Caco-2 (cell line): ENCODE data around the gene MRPS22. TPM values are rescaled to one million over a fixed set of nuclear protein-coding genes. Genes with fewer than 3 reads are reported as not detected.
"Not testable (repeated sequence)": the region's sequence is repeated elsewhere in the genome, so short reads cannot be mapped to it uniquely, and the experiment has no call there.

Experiments
- BruUV-seq: library from RNA; stranded (reverse); fragments of 400-500 nt; replicated peaks from 2 replicates; lab custom pipeline; 2021; lab: Mats Ljungman, UMichigan
- CTCF ChIA-PET: fragments of 300-600 bp; sonication (Branson Sonifier 250); formaldehyde crosslinking; loops from one replicate; lab custom pipeline; 2022; ENCODE audit warnings: antibody characterized with exemption; lab: Charles Lee
- POLR2A ChIA-PET: fragments of 300-600 bp; sonication (Branson Sonifier 250); formaldehyde crosslinking; loops from one replicate; lab custom pipeline; 2022; ENCODE audit warnings: antibody characterized with exemption; lab: Charles Lee
- DNase-seq, 2 experiments: peaks; one replicate each; pipeline versions ENCODE4 v3.0.0 to v3.0.0-alpha.2; 2020 to 2022
- H3K27me3 ChIP-seq: replicated peaks from 2 replicates; pipeline ENCODE4 v1.6.0; 2011; ENCODE audit warnings: low read length; ENCODE audit not compliant: control insufficient read depth, insufficient read depth
- H3K36me3 ChIP-seq: 2 replicates; pipeline ENCODE4 v1.5.1; 2011; ENCODE audit warnings: low read length; ENCODE audit not compliant: control insufficient read depth, insufficient read depth
- H3K4me1 ChIP-seq: fragments of 250-450 bp; sonication (Bioruptor Pico); 2 replicates; pipeline ENCODE4 v1.5.1; 2020; ENCODE audit warnings: mild to moderate bottlenecking
- H3K4me3 ChIP-seq: 2 replicates; pipeline ENCODE4 v1.5.1; 2011; ENCODE audit warnings: low read depth, mild to moderate bottlenecking, control low read depth, low read length
- H3K9me3 ChIP-seq: fragments of 250-450 bp; sonication (Bioruptor Pico); 2 replicates; pipeline ENCODE4 v1.5.1; 2020; ENCODE audit warnings: mild to moderate bottlenecking, moderate library complexity
- H3K27ac Mint-ChIP-seq: one replicate; pipeline ENCODE4 v1.8.0; 2022; ENCODE audit warnings: mixed read lengths; ENCODE audit not compliant: unreplicated experiment
- H3K27me3 Mint-ChIP-seq: one replicate; pipeline ENCODE4 v1.8.0; 2022; ENCODE audit warnings: mixed read lengths; ENCODE audit not compliant: insufficient read depth, unreplicated experiment
- H3K36me3 Mint-ChIP-seq: one replicate; pipeline ENCODE4 v1.8.0; 2022; ENCODE audit warnings: mild to moderate bottlenecking, mixed read lengths; ENCODE audit not compliant: insufficient read depth, unreplicated experiment
- H3K4me1 Mint-ChIP-seq: one replicate; pipeline ENCODE4 v1.8.0; 2022; ENCODE audit warnings: low read depth, mixed read lengths; ENCODE audit not compliant: unreplicated experiment
- H3K4me3 Mint-ChIP-seq: one replicate; pipeline ENCODE4 v1.8.0; 2022; ENCODE audit warnings: mild to moderate bottlenecking, moderate library complexity, mixed read lengths; ENCODE audit not compliant: unreplicated experiment
- H3K9me3 Mint-ChIP-seq: one replicate; pipeline ENCODE4 v1.8.0; 2022; ENCODE audit warnings: mixed read lengths; ENCODE audit not compliant: unreplicated experiment
- intact Hi-C: fragments of 100-400 bp; cut with micrococcal nuclease; formaldehyde crosslinking; loops from one replicate; pipeline ENCODE4 v1.10.0; 2022; ENCODE audit not compliant: unreplicated experiment
- total RNA-seq: library from RNA; stranded (reverse); gene quantifications from 2 replicates; pipeline ENCODE4 v1.2.3, GENCODE V29; 2022
- TF ChIP-seq, protein P1 (sequence below), 2 experiments: fragments of 200-600 bp in 1 of 2; IDR thresholded peaks; 1 replicate in 1 of 2; 2 replicates in 1 of 2; pipeline versions ENCODE4 v1.5.1 to v1.8.0; 2011 to 2022; ENCODE audit warnings: antibody characterized with exemption in 1 of 2, control low read depth in 1 of 2, inconsistent platforms in 1 of 2, low read depth in 1 of 2, low read length in 1 of 2, mild to moderate bottlenecking in 1 of 2, moderate library complexity in 1 of 2; ENCODE audit not compliant: insufficient read depth in 1 of 2, severe bottlenecking in 1 of 2, unreplicated experiment in 1 of 2

The MRPS22 gene
- total RNA-seq, 1 experiment from 2014 or later: 63.9 TPM

DNA sequence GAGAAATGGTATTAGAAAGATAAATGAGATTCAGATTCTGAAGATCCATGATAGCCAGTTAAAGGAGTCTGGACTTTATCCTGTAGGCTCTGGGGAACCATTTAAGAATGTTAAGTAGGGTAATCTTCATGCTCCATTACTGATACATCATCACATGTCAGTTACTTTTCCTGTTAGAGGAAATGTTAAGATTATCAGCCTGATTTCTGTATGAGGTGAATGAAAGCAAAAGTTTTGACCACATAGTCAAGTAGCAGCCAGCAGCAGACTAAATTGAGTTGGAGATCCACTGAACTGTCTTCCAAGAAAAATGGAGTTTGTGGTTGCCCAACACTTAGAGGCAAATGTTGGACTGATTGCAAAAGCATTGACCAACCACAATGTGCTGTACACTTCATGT is 50.3 kb downstream of the MRPS22 start:
- Mint-ChIP-seq H3K27ac (no peak overlapping the region), H3K9me3 (no peaks in the 10 kb centered on the region), H3K36me3 (peaks cover 14% of the 10 kb centered on the region), H3K4me3 (no peak overlapping the region), H3K27me3 (no peaks in the 10 kb centered on the region), H3K4me1 (peaks cover 10% of the 10 kb centered on the region)
- Histone ChIP-seq H3K27me3 (no peaks in the 10 kb centered on the region), H3K9me3 (no peaks in the 10 kb centered on the region), H3K4me3 (no peak overlapping the region), H3K36me3 (no peaks in the 10 kb centered on the region), H3K4me1 (peaks cover 4% of the 10 kb centered on the region; the same call in 1 of the 2 replicates)
- ChIA-PET CTCF (no interaction called here), POLR2A (no interaction called here)
- TF ChIP-seq, protein P1, sequence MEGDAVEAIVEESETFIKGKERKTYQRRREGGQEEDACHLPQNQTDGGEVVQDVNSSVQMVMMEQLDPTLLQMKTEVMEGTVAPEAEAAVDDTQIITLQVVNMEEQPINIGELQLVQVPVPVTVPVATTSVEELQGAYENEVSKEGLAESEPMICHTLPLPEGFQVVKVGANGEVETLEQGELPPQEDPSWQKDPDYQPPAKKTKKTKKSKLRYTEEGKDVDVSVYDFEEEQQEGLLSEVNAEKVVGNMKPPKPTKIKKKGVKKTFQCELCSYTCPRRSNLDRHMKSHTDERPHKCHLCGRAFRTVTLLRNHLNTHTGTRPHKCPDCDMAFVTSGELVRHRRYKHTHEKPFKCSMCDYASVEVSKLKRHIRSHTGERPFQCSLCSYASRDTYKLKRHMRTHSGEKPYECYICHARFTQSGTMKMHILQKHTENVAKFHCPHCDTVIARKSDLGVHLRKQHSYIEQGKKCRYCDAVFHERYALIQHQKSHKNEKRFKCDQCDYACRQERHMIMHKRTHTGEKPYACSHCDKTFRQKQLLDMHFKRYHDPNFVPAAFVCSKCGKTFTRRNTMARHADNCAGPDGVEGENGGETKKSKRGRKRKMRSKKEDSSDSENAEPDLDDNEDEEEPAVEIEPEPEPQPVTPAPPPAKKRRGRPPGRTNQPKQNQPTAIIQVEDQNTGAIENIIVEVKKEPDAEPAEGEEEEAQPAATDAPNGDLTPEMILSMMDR (IDR thresholded peaks at IDR 0.05; ENCODE audit: insufficient read depth in 1 of 2, low read depth in 1 of 2, low read length in 1 of 2, severe bottlenecking in 1 of 2, unreplicated experiment in 1 of 2): no peak
- no peak for DNase-seq
- intact Hi-C loops: no loop called here
- BruUV-seq: no TSS peak

DNA sequence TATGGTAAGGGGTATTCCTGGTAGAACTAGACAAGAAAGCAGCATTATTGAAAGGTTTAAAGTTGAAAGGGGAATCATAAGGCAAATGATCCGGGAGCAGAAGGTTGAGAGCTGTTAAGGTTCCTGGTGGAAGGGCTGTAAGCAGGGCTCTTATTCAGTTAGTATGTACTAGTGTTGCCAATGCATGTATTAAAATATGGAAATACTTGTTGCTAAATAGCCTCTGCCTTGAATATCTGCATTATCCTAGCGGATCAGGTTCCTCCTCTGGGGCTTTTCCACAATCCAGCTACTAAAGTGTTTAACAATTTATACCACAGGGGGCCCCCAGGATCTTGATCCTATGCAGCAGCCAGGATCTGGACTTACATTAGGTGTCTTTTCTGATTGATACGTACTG is 52.9 kb downstream of the MRPS22 start:
- peaks cover 10% of the 10 kb centered on the region for H3K4me1 Mint-ChIP-seq
- intact Hi-C loops: no loop called here
- Histone ChIP-seq H3K4me1 (peaks cover 4% of the 10 kb centered on the region; the same call in 1 of the 2 replicates), H3K4me3 (no peak overlapping the region), H3K9me3 (no peaks in the 10 kb centered on the region), H3K27me3 (no peaks in the 10 kb centered on the region), H3K36me3 (no peaks in the 10 kb centered on the region)
- no peak overlapping the region for H3K27ac Mint-ChIP-seq
- H3K27me3 Mint-ChIP-seq: no peaks in the 10 kb centered on the region
- ChIA-PET POLR2A (no interaction called here), CTCF (no interaction called here)
- no peaks in the 10 kb centered on the region for H3K9me3 Mint-ChIP-seq
- DNase-seq: no peak
- no TSS peak for BruUV-seq
- H3K4me3 Mint-ChIP-seq: no peak overlapping the region
- TF ChIP-seq, protein P1 (IDR thresholded peaks at IDR 0.05; ENCODE audit: insufficient read depth in 1 of 2, low read depth in 1 of 2, low read length in 1 of 2, severe bottlenecking in 1 of 2, unreplicated experiment in 1 of 2): no peak
- H3K36me3 Mint-ChIP-seq: no peaks in the 10 kb centered on the region

- CTCF ChIA-PET, H3K4me3 Mint-ChIP-seq, H3K36me3 ChIP-seq, H3K4me3 ChIP-seq, H3K4me1 ChIP-seq, H3K27me3 ChIP-seq, H3K9me3 ChIP-seq, H3K27me3 Mint-ChIP-seq, intact Hi-C loops, DNase-seq, H3K27ac Mint-ChIP-seq, BruUV-seq, POLR2A ChIA-PET, H3K4me1 Mint-ChIP-seq, H3K36me3 Mint-ChIP-seq: not testable (repeated sequence)
- peaks cover 21% of the 10 kb centered on the region for H3K9me3 Mint-ChIP-seq
These were observed 57.3 kb downstream of the MRPS22 start for GRCh38 chr3:139401155-139401554.

Other genes with a start within 250 kb of the MRPS22 start
- 130 and 132 TPM in 2 replicates for gene COPB2, start 45.6 kb downstream of the MRPS22 start, total RNA-seq
- gene RBP2, start 132.5 kb downstream of the MRPS22 start, total RNA-seq: 26.9 and 28.0 TPM in 2 replicates
- 6.1 and 6.4 TPM in 2 replicates for gene RBP1, start 195.7 kb downstream of the MRPS22 start, total RNA-seq